ENCODE measurements around the gene IL1R1. TPM values are rescaled to one million over a fixed set of nuclear protein-coding genes. Genes with fewer than 3 reads are reported as not detected.

IL1R1 gene
- total and polyA plus RNA-seq, 10 donors, result 7.6 to 163 (median 73.3) TPM

DNA sequence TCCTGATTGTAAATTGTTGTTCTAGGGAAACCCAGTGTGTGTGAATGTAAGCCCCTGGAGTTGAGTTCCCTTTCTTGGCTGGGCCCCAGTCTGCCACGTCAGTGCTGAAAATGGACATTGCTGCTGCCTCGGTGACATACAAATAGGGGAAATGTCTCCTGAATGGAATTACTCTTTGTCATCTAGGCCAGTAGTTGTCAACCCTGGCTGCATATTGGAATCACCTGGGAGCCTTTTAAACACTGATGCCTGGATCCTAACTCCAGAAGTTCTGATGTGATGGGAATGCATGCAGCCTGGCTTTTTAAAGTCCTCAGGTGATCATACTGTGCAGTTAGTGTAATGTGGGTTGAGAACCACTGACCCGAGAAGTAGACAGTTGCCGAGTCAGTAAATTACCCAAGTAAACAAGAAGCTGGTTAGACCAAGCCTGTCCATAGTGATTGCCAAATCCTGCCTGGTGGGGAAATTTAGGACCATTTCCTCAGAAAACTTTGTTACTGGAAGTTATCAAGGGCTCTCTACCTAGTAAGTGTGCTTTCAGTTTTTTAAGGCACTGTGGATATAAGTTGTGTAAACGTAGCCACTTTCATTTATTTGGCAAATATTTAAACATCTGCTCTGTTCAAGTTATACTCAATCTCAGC, 27.6 kb upstream of the IL1R1 start:
- Histone ChIP-seq H3K27me3 (replicated peaks in 1 of 7) (no peaks in the 10 kb centered on the region), H3K4me1 (peaks cover 0 to 22% (median 0%) of the 10 kb centered on the region in 6 donors), H3K4me3 (no peak overlapping the region), H3K9me3 (no peaks in the 10 kb centered on the region), H3K36me3 (peaks cover 0 to 19% (median 0%) of the 10 kb centered on the region in 6 donors), H3K27ac (no peak overlapping the region)
- no peak for DNase-seq
- TF ChIP-seq POLR2AphosphoS5 (IDR thresholded peaks at IDR 0.05) (no peak), POLR2A (IDR thresholded peaks at IDR 0.05) (no peak)
- TF ChIP-seq, protein P1, sequence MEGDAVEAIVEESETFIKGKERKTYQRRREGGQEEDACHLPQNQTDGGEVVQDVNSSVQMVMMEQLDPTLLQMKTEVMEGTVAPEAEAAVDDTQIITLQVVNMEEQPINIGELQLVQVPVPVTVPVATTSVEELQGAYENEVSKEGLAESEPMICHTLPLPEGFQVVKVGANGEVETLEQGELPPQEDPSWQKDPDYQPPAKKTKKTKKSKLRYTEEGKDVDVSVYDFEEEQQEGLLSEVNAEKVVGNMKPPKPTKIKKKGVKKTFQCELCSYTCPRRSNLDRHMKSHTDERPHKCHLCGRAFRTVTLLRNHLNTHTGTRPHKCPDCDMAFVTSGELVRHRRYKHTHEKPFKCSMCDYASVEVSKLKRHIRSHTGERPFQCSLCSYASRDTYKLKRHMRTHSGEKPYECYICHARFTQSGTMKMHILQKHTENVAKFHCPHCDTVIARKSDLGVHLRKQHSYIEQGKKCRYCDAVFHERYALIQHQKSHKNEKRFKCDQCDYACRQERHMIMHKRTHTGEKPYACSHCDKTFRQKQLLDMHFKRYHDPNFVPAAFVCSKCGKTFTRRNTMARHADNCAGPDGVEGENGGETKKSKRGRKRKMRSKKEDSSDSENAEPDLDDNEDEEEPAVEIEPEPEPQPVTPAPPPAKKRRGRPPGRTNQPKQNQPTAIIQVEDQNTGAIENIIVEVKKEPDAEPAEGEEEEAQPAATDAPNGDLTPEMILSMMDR (IDR thresholded peaks at IDR 0.05 in 8 of 11, conservative IDR thresholded peaks at IDR 0.05 in 3 of 11), result no peak
- intact Hi-C loops (cut with DNase I; ENCODE audit: low total_unique reads), result no loop called here
- 47 to 75% (median 63%) methylated on average over 5 of the region's 5 CpGs for WGBS, 5 donors

DNA sequence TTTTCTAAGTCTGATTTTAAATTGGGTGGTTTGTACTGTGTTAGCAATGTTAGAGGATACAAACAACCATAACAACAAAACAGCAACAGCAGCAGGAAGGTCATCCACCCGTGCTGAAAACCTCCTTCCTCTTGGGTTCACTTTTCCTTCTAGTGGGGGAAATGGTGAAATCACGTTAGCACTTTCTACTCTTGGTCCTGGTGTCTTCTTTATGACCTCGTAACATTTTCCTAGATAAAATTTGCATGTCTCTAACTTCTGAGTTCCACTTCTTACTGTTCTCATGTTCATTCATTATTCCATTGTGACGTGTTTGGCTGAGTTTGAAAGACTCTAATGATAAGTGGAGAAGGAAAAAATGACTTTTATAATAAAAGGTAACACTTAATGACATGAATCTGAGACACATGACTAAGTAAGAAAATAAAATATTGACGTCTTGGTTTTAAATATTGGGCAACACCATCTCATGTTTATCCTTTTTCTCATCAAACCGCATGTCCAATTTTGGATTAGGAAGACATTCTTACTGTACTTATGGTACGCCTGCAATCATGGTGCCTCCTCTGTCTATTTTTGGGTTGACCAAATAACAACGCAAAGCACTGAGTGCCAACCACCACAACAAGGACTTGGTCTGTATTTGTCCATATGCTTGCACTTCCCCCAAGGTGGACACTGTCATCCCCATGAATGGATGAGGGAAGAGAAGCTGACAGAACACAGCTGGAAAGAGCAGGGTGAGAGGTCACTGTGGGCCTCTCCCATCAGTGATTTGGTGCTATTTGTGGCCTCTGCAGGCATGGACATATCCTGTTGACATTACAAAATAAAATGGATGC, 25.7 kb upstream of the IL1R1 start:
- peak overlapping the region in 5 of 8 donors; percentile 2 to 50 (median 15) for H3K27ac ChIP-seq
- H3K4me3 ChIP-seq, result no peak overlapping the region
- H3K4me1 ChIP-seq, result peaks cover 0 to 20% (median 0%) of the 10 kb centered on the region in 6 donors
- no peaks in the 10 kb centered on the region for H3K9me3 ChIP-seq
- TF ChIP-seq POLR2A (IDR thresholded peaks at IDR 0.05) (no peak), POLR2AphosphoS5 (IDR thresholded peaks at IDR 0.05) (no peak)
- TF ChIP-seq, protein P1 (IDR thresholded peaks at IDR 0.05 in 8 of 11, conservative IDR thresholded peaks at IDR 0.05 in 3 of 11), result no peak
- intact Hi-C loops (cut with DNase I; ENCODE audit: low total_unique reads), result no loop called here
- WGBS, 5 donors, result 47 to 66% (median 49%) methylated on average over 8 of the region's 8 CpGs
- DNase-seq, result no peak
- H3K36me3 ChIP-seq, result peaks cover 0 to 6% (median 0%) of the 10 kb centered on the region in 6 donors
- no peaks in the 10 kb centered on the region for H3K27me3 ChIP-seq (replicated peaks in 1 of 7)

DNA sequence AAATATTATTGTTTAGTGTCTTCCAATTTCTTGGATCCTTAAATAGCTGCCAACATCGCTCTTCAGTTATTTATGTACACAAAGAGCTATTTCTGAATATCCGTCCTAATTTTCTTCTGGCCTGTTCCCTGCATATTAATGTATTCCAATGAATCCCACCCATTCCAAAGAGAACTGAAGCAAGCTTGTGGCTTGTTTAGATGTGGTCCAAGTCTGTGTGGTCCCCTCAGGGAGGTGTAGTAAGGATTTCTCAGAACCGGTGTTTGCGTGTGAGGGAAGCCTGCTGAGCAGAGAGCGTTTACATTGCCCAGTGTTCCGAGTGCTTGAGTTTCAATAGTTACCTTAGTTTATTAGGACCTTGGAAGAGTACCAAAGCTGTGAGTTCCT, 25.1 kb upstream of the IL1R1 start:
- no peak overlapping the region for H3K4me3 ChIP-seq
- intact Hi-C loops (cut with DNase I; ENCODE audit: low total_unique reads), result no loop called here
- H3K27ac ChIP-seq, result peak overlapping the region in 4 of 8 donors; percentile 15 to 50 (median 22)
- peaks cover 0 to 20% (median 0%) of the 10 kb centered on the region in 6 donors for H3K4me1 ChIP-seq
- DNase-seq, result no peak
- H3K9me3 ChIP-seq, result no peaks in the 10 kb centered on the region
- H3K27me3 ChIP-seq (replicated peaks in 1 of 7), result no peaks in the 10 kb centered on the region
- TF ChIP-seq POLR2A (IDR thresholded peaks at IDR 0.05) (no peak), POLR2AphosphoS5 (IDR thresholded peaks at IDR 0.05) (no peak)
- TF ChIP-seq, protein P1 (IDR thresholded peaks at IDR 0.05 in 8 of 11, conservative IDR thresholded peaks at IDR 0.05 in 3 of 11), result no peak
- WGBS, 5 donors, result 81 to 91% (median 85%) methylated on average over 6 of the region's 6 CpGs
- peaks cover 0 to 6% (median 0%) of the 10 kb centered on the region in 6 donors for H3K36me3 ChIP-seq

GRCh38 chr2:102119255-102119654, 23.3 kb upstream of the IL1R1 start:
- no peak overlapping the region for H3K4me3 ChIP-seq
- H3K4me1 ChIP-seq, result peaks cover 0 to 20% (median 0%) of the 10 kb centered on the region in 6 donors
- no peak for DNase-seq
- WGBS, 5 donors, result 93 to 100% (median 98%) methylated on average over 1 of the region's 1 CpG
- H3K36me3 ChIP-seq, result no peaks in the 10 kb centered on the region
- no peaks in the 10 kb centered on the region for H3K27me3 ChIP-seq (replicated peaks in 1 of 7)
- no peaks in the 10 kb centered on the region for H3K9me3 ChIP-seq
- intact Hi-C loops (cut with DNase I; ENCODE audit: low total_unique reads), result no loop called here
- no peak overlapping the region for H3K27ac ChIP-seq
- TF ChIP-seq POLR2AphosphoS5 (IDR thresholded peaks at IDR 0.05) (no peak), POLR2A (IDR thresholded peaks at IDR 0.05) (no peak)
- TF ChIP-seq, protein P1 (IDR thresholded peaks at IDR 0.05 in 8 of 11, conservative IDR thresholded peaks at IDR 0.05 in 3 of 11), result no peak

Measured in spleen (tissue), 11 donors.